SH-SY5Y (cell line): ENCODE measurements around the gene DPP8.

Source experiments
- GATA2 ChIP-seq: IDR thresholded peaks from 2 replicates; pipeline ENCODE4 v1.6.1; 2011; ENCODE audit warnings: mild to moderate bottlenecking, low read depth, low read length
- GATA3 ChIP-seq: IDR thresholded peaks from 2 replicates; pipeline ENCODE4 v1.6.1; 2011; ENCODE audit warnings: low read depth, mild to moderate bottlenecking, low read length, moderate library complexity

DNA sequence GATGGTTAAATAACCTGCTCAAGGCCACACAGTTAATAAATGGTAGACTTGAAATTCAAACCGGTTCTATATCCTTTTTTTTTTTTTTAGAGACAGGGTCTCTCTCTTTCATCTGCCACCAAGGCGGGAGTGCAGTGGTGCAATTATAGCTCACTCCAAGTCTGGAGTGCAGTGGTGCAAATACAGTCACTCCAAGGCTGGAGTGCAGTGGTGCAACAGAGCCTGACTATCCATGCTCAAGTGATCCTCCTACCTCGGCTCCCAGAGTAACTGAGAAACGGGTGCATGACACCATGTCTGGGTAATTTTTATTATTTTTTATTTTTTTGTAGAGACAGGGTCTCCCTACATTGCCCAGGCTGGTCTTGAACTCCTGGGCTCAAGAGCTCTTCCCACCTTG, 23.4 kb downstream of the DPP8 start:
- TF ChIP-seq GATA3 (no peak), GATA2 (no peak)
